Peyer's patch (tissue), 4 donors: Measurements from ENCODE around the gene ROR1.

Source experiments
- CTCF ChIP-seq, 6 experiments: fragments of 450-650 bp in 4 of 6; fragments of 200-600 bp in 2 of 6; sonication (generic) in 1 of 6; IDR thresholded peaks; one replicate each; pipeline ENCODE4 v1.5.1; 2017 to 2019; ENCODE audit warnings: antibody characterized with exemption in 6 of 6, mild to moderate bottlenecking in 3 of 6, moderate library complexity in 1 of 6
- POLR2A ChIP-seq, 2 donors: fragments of 450-650 bp; IDR thresholded peaks; one replicate each; pipeline ENCODE4 v1.5.1; 2017; ENCODE audit warnings: antibody characterized with exemption in 2 of 2, mild to moderate bottlenecking in 2 of 2, moderate library complexity in 2 of 2

- TF ChIP-seq CTCF (IDR thresholded peaks at IDR 0.05) (no peak), POLR2A (IDR thresholded peaks at IDR 0.05) (no peak)
Observed at GRCh38 chr1:63917571-63918417, 144.0 kb downstream of the ROR1 start.
